ENCODE data around the gene DCAF7.

Gene DCAF7

GRCh38 chr17:63629627-63630026, 79.3 kb downstream of the DCAF7 start:
- DNase-seq (ENCODE audit: low spot score): no peak

- DNase-seq (ENCODE audit: low spot score): no peak
Observed at GRCh38 chr17:63631062-63631461, 80.8 kb downstream of the DCAF7 start.

GRCh38 chr17:63631626-63632025, 81.3 kb downstream of the DCAF7 start:
- no peak for DNase-seq (ENCODE audit: low spot score)

- no peak for DNase-seq (ENCODE audit: low spot score)
Observed at GRCh38 chr17:63633742-63634141, 83.5 kb downstream of the DCAF7 start.

GRCh38 chr17:63634163-63634562, 83.9 kb downstream of the DCAF7 start:
- no peak for DNase-seq (ENCODE audit: low spot score)

GRCh38 chr17:63634816-63635215, 84.5 kb downstream of the DCAF7 start:
- DNase-seq (ENCODE audit: low spot score): no peak

- no peak for DNase-seq (ENCODE audit: low spot score)
Observed at GRCh38 chr17:63635290-63635689, 85.0 kb downstream of the DCAF7 start.

GRCh38 chr17:63635787-63636186, 85.5 kb downstream of the DCAF7 start:
- no peak for DNase-seq (ENCODE audit: low spot score)

- DNase-seq (ENCODE audit: low spot score): no peak
Observed at GRCh38 chr17:63639125-63639524, 88.8 kb downstream of the DCAF7 start.

- DNase-seq (ENCODE audit: low spot score): no peak
Observed at GRCh38 chr17:63640038-63640437, 89.8 kb downstream of the DCAF7 start.

- no peak for DNase-seq (ENCODE audit: low spot score)
Observed at GRCh38 chr17:63641692-63642448, 91.6 kb downstream of the DCAF7 start.

All from RKO (cell line).